H1 (cell line): Measurements from ENCODE around the gene SKAP1. TPM values are rescaled to one million over a fixed set of nuclear protein-coding genes. Genes with fewer than 3 reads are reported as not detected.

ENCODE experiments used
- CBX5 ChIP-seq: fragments of 300-800, 300-1000 bp; sonication (generic); IDR thresholded peaks from 2 replicates; pipeline ENCODE4 v1.7.1; 2016; ENCODE audit warnings: antibody characterized with exemption, low read length, low read depth
- CTCF ChIP-seq, 3 experiments: IDR thresholded peaks; 1 replicate in 2 of 3; 2 replicates in 1 of 3; pipeline versions ENCODE4 v1.5.1 to v1.6.1; 2011; ENCODE audit warnings: low read length in 3 of 3, mild to moderate bottlenecking in 3 of 3, inconsistent platforms in 2 of 3, low read depth in 1 of 3, moderate library complexity in 1 of 3; ENCODE audit not compliant: insufficient read depth in 1 of 3; ENCODE audit errors: control extremely low read depth in 1 of 3
- FOSL1 ChIP-seq: IDR thresholded peaks from 2 replicates; pipeline ENCODE4 v1.6.1; 2011; ENCODE audit warnings: mild to moderate bottlenecking, low read depth, low read length, moderate library complexity; ENCODE audit not compliant: insufficient read depth
- SAP30 ChIP-seq: fragments of 300-600 bp; sonication (generic); IDR thresholded peaks from 2 replicates; pipeline ENCODE4 v1.7.1; 2012; ENCODE audit warnings: low read length, moderate library complexity, mild to moderate bottlenecking, inconsistent platforms; ENCODE audit not compliant: insufficient read depth, insufficient replicate concordance
- polyA plus RNA-seq, 7 experiments: library from polyadenylated mRNA; depleted of rRNA in 3 of 7; stranded (reverse) in 5 of 7; unstranded in 2 of 7; fragments of >200 nt in 5 of 7; fragments of 200-250 nt in 2 of 7; gene quantifications; 1 replicate in 5 of 7; 2 replicates in 1 of 7; 4 replicates in 1 of 7; pipeline versions ENCODE4 v1.2.1 to v1.2.3, GENCODE V29; 2011 to 2013; ENCODE audit warnings: missing spikeins in 2 of 7, mixed read lengths in 2 of 7
- total RNA-seq: library from RNA; stranded (reverse); fragmentation: NEBNext Ultra II Directional; extraction: Animal tissue kit (Norgen Biotek cat#: 25700); gene quantifications from 2 replicates; pipeline ENCODE4 v1.2.1, GENCODE V29; 2021

The SKAP1 gene
- total and polyA plus RNA-seq, 2 of the 8 experiments (the other 6 are each of a cell fraction or from before 2014, with no cell fraction given): not detected

GRCh38 chr17:48469227-48469626 lies 39.2 kb upstream of the SKAP1 start (continued):
- no peak for TF ChIP-seq CTCF (IDR thresholded peaks at IDR 0.05; ENCODE audit: control extremely low read depth in 1 of 3, insufficient read depth in 1 of 3, low read depth in 1 of 3, low read length in 3 of 3)
- no peak for TF ChIP-seq FOSL1
- no peak for TF ChIP-seq CBX5
- TF ChIP-seq SAP30: no peak
